ENCODE results near the gene C1QTNF8. TPM values are rescaled to one million over a fixed set of nuclear protein-coding genes. Genes with fewer than 3 reads are reported as not detected.

C1QTNF8 gene
- total RNA-seq, 1 experiment from 2014 or later: not detected

GRCh38 chr16:1102333-1102700 is 6.3 kb upstream of the C1QTNF8 start:
- intact Hi-C loops (cut with micrococcal nuclease; ENCODE audit: unreplicated experiment): loop anchor here (2.0 kb wide), 3 partner anchors 46 to 390 kb away; no protein-coding TSS in a partner anchor
- no peak for DNase-seq
- ChIA-PET CTCF (interaction anchor here (0.6 kb wide), 1 partner anchor 1005 kb away, joined by 5 read pairs; no protein-coding TSS in a partner anchor), POLR2A (ENCODE audit: unreplicated experiment) (no interaction called here)
- peaks cover 52% of the 10 kb centered on the region for H3K27me3 ChIP-seq (ENCODE audit: insufficient read depth, low read depth)
- BruUV-seq (replicated peaks): no TSS peak
- no peak overlapping the region for H3K4me2 ChIP-seq
- no peaks in the 10 kb centered on the region for H3K79me2 ChIP-seq (ENCODE audit: low read depth)
- H2AFZ ChIP-seq: no peak overlapping the region
- no peak overlapping the region for H3K27ac ChIP-seq
- H3K36me3 ChIP-seq (ENCODE audit: low read depth): no peaks in the 10 kb centered on the region
- no peak for TF ChIP-seq EZH2 (IDR thresholded peaks at IDR 0.05; ENCODE audit: low read depth)
- TF ChIP-seq CTCF (conservative IDR thresholded peaks at IDR 0.05): no peak
- H3K9me2 ChIP-seq (ENCODE audit: insufficient read depth): no peaks in the 10 kb centered on the region
- H3K4me1 ChIP-seq (replicated peaks; ENCODE audit: insufficient read depth): no peaks in the 10 kb centered on the region
- H3K9me3 ChIP-seq (ENCODE audit: insufficient read depth, low read depth): no peaks in the 10 kb centered on the region
- H3F3A ChIP-seq (ENCODE audit: insufficient read depth, low read depth): no peaks in the 10 kb centered on the region
- no peak overlapping the region for H3K4me3 ChIP-seq
- no peaks in the 10 kb centered on the region for H4K20me1 ChIP-seq (ENCODE audit: insufficient read depth)

- Histone ChIP-seq H3K79me2 (ENCODE audit: low read depth) (no peaks in the 10 kb centered on the region), H3F3A (ENCODE audit: insufficient read depth, low read depth) (no peaks in the 10 kb centered on the region), H3K9me2 (ENCODE audit: insufficient read depth) (no peaks in the 10 kb centered on the region), H3K27me3 (ENCODE audit: insufficient read depth, low read depth) (peaks cover 58% of the 10 kb centered on the region), H4K20me1 (ENCODE audit: insufficient read depth) (no peaks in the 10 kb centered on the region), H3K36me3 (ENCODE audit: low read depth) (no peaks in the 10 kb centered on the region), H3K4me2 (no peak overlapping the region), H3K27ac (no peak overlapping the region), H3K9me3 (ENCODE audit: insufficient read depth, low read depth) (no peaks in the 10 kb centered on the region), H3K4me3 (no peak overlapping the region), H2AFZ (no peak overlapping the region), H3K4me1 (replicated peaks; ENCODE audit: insufficient read depth) (no peaks in the 10 kb centered on the region)
- DNase-seq: no peak
- POLR2A ChIA-PET (ENCODE audit: unreplicated experiment): no interaction called here
- CTCF ChIA-PET: interaction anchor here (0.5 to 0.6 kb wide), 2 partner anchors 42 to 44 kb away, joined by 3 to 4 read pairs; no protein-coding TSS in a partner anchor
- intact Hi-C loops (cut with micrococcal nuclease; ENCODE audit: unreplicated experiment): loop anchor here (2.0 kb wide), 3 partner anchors 45 to 389 kb away; no protein-coding TSS in a partner anchor
- TF ChIP-seq EZH2 (IDR thresholded peaks at IDR 0.05; ENCODE audit: low read depth) (no peak), CTCF (conservative IDR thresholded peaks at IDR 0.05) (no peak)
- BruUV-seq (replicated peaks): no TSS peak
These were observed 5.7 kb upstream of the C1QTNF8 start for GRCh38 chr16:1101573-1102332.

- Histone ChIP-seq H3K4me2 (no peak overlapping the region), H3K4me1 (replicated peaks; ENCODE audit: insufficient read depth) (no peaks in the 10 kb centered on the region), H3F3A (ENCODE audit: insufficient read depth, low read depth) (no peaks in the 10 kb centered on the region), H3K9me3 (ENCODE audit: insufficient read depth, low read depth) (no peaks in the 10 kb centered on the region), H3K79me2 (ENCODE audit: low read depth) (no peaks in the 10 kb centered on the region), H3K9me2 (ENCODE audit: insufficient read depth) (no peaks in the 10 kb centered on the region), H3K27ac (no peak overlapping the region), H2AFZ (no peak overlapping the region), H3K27me3 (ENCODE audit: insufficient read depth, low read depth) (peaks cover 64% of the 10 kb centered on the region), H4K20me1 (ENCODE audit: insufficient read depth) (no peaks in the 10 kb centered on the region), H3K36me3 (ENCODE audit: low read depth) (no peaks in the 10 kb centered on the region), H3K4me3 (no peak overlapping the region)
- no peak for TF ChIP-seq EZH2 (IDR thresholded peaks at IDR 0.05; ENCODE audit: low read depth)
- intact Hi-C loops (cut with micrococcal nuclease; ENCODE audit: unreplicated experiment): no loop called here
- no peak for DNase-seq
- ChIA-PET CTCF (interaction anchor here (0.5 to 0.6 kb wide), 2 partner anchors 41 to 44 kb away, joined by 3 to 4 read pairs; no protein-coding TSS in a partner anchor), POLR2A (ENCODE audit: unreplicated experiment) (no interaction called here)
- BruUV-seq (replicated peaks): no TSS peak
These were observed 5.1 kb upstream of the C1QTNF8 start for GRCh38 chr16:1101133-1101532.

All from PC-9 (cell line).